Limb (tissue), 2 donors: Measurements from ENCODE around the gene ADAM23.

ENCODE experiments used
- DNase-seq, 2 donors: peaks; one replicate each; pipeline ENCODE4 v3.0.0-alpha.2; 2016; ENCODE audit errors: extremely low spot score in 2 of 2

ADAM23 gene

DNA sequence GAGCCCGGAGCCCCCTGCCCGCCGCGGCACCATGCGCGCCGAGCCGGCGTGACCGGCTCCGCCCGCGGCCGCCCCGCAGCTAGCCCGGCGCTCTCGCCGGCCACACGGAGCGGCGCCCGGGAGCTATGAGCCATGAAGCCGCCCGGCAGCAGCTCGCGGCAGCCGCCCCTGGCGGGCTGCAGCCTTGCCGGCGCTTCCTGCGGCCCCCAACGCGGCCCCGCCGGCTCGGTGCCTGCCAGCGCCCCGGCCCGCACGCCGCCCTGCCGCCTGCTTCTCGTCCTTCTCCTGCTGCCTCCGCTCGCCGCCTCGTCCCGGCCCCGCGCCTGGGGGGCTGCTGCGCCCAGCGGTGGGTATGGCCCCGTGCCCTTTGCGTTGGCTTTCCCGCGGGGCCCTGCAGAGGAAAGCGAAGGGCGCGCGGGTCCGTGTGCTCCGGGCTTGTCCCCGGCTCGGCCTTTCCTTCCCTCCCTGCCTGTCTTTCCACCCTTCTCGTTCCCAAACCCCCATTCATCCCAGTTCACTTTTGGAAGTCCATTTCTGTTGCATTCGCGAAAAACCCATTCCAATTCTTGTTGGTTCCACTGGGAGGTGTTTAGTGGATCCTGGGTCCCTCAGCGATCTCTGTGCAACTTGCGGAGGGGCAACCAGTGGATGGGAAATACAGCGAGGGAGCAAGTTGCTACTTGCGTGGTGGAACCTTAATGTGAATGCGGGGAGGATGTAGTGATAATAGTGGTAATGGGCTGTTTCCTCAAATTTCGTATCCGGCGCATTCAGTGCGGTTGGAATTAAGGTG is 599 bp downstream of the ADAM23 start:
- peak in 1 of 2 donors; percentile 25 for DNase-seq

DNA sequence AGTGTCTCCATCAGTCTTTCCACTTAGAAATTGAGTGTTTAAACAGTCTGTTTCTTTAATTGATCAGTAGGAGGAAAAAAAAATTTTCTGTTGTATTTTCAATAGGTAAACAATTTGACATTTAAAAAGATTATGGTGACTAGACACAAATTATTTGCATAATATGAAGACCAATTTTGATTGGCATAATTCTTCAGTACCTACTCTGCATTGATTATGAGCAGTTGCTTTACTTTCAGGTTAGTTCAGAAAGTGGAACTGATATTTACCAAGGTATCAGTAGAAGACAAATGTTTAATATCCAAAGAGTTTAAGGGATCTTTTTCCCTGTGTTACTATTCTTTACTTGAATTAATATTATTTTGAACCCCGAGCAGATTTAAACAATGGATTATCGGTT is 2.6 kb downstream of the ADAM23 start:
- no peak for DNase-seq

DNA sequence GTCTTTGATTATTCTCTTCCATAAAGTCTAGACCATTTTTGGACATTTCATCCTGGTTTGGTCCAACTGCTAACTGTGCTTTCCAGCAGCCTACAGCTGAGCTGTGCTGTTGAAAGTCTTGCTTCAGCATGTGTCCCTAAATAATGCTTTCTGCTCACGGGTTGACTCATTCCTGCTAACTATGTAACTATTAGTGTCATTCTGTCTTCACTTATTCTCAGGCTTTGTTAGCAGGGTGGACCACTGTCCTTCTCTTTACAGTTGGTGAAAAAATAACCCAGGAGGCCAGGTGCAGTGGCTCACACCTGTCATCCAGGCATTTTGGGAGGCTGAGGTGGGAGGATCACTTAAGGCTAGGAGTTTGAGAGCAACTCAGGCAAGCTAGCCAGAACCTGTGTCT is 8.9 kb downstream of the ADAM23 start:
- no peak for DNase-seq

GRCh38 chr2:206452750-206453149 is 9.4 kb downstream of the ADAM23 start:
- DNase-seq = no peak

DNA sequence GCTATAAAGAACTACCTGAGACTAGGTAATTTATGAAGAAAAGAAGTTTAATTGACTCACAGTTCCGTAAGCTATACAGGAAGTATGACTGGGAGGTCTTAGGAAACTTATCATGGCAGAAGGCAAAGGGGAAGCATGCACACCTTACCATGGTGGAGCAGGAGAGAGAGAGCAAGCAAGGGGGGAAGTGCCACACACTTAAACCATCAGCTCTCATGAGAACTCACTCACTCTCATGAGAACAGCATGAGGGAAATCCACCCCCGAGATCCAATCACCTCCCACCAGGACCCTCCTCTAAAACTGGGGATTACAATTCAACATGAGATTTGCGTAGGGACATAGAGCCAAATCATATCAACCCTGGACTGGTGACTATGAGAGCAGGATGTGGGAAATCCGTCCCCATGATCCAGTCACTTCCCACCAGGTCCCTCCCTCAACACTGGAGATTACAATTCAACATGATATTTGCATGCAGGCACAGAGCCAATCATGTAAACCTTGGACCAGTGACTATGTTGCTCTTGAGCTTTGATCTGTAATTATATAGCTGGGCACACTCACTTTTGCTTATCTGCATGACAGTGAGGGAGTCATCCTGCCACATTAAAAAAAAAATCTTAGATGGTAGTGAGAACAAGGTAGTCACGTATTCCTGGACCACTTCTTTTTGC is 12.9 kb downstream of the ADAM23 start:
- no peak for DNase-seq

DNA sequence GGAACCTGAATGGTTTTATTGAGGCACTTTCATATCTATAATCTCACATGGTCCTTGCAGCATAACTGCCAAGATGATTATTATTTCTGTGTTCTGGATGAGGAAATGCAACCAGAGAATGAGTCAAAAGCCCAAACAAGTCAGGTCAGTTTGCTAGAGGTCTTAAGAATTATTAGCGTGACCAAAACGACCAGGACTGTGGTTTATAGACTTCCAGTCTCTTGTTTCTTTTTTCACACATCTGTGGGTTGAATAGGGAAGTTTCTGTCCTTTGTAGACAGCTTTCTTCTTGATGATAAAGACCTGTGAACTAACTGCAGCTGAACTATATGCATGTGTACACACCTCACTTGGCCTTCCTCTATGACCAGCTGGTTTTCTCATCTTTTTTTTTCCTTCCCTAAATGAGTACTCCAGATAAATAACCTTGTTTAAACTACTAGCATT is 13.9 kb downstream of the ADAM23 start:
- no peak for DNase-seq

- no peak for DNase-seq
Observed at GRCh38 chr2:206462240-206462854, 19.0 kb downstream of the ADAM23 start.

GRCh38 chr2:206463685-206464084 is 20.4 kb downstream of the ADAM23 start:
- no peak for DNase-seq

GRCh38 chr2:206464597-206464996 is 21.3 kb downstream of the ADAM23 start:
- no peak for DNase-seq

DNA sequence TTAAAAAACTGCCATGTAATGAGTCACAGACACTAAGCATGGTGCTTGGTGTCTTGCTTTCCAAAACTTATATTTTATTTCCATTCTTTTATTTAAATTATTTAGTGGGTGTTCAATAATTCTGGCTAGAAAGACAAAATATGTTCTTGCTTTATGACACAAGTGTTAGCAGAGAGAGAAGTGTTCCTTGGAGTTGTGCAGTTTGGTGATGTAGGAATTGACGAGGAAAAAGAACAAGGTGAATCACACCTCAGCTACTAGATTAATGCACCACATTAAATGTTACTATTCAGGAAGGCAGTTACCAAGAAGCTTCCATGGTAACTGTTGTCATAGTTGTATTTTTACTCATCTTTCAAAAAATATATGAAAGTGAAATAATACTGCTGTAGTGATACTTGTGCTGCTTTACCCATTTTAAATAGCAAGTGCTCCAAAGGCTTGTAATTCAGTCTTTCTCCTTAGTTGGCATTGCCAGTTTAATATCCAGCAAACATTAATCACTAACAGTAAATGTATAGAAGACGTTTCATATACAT is 28.3 kb downstream of the ADAM23 start:
- no peak for DNase-seq

DNA sequence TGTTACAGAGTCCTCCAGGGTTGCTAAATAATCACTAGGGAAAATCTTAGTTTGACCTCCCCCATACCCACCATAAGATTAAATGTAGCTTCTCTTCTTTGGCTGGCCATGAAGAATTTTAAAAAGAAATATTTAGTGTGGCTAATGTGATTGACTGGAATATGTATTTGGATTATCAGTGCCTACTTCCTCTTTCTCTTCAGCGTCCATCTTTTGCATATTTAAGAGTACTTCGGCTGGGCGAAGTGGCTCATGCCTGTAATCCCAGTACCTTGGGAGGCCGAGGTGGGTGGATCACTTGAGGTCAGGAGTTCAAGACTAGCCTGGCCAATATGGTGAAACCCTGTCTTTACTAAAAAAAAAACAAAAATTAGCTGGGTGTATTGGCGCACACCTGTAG is 28.8 kb downstream of the ADAM23 start:
- no peak for DNase-seq

- no peak for DNase-seq
Observed at GRCh38 chr2:206474099-206474498, 30.8 kb downstream of the ADAM23 start.

DNA sequence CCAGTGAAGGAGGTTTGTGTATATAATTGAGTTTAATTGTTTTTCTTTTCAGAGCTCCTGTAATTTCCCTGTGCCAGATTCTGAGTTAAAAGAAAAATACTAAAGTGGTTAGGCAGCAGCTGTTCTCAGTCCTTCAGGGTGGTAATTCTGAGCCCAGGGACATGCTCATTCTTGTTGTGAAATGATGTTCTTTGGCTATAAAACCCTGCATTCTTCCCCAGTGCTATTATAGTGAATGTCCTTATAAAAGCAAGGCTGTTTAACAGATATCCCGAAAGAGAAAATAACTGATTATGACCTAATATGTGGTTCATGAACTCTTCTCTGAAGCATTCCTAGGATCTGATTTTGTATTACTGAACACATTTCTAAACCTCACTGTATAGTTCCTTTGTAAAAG is 34.0 kb downstream of the ADAM23 start:
- no peak for DNase-seq

DNA sequence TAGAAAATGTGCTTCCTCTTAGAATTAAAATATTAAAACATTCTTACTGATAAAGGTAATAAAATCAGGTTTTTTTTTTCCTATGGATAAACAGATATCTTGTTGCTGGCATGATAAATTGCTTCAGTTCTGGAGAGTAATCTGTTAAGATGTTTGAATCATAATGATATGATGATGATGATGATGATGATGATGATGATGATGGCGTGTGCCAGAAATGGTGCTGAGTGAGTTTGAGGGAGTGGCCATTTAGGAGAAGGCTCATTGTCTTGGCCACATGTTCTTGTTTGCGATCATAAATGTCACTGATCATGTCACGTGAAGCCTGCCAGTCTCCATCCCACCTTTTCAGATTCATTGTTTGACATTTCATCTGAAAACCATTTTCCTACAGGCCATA is 35.0 kb downstream of the ADAM23 start:
- DNase-seq = no peak

GRCh38 chr2:206480161-206480560 is 36.8 kb downstream of the ADAM23 start:
- DNase-seq = no peak

- DNase-seq = no peak
Observed at GRCh38 chr2:206480620-206481019, 37.3 kb downstream of the ADAM23 start.

DNA sequence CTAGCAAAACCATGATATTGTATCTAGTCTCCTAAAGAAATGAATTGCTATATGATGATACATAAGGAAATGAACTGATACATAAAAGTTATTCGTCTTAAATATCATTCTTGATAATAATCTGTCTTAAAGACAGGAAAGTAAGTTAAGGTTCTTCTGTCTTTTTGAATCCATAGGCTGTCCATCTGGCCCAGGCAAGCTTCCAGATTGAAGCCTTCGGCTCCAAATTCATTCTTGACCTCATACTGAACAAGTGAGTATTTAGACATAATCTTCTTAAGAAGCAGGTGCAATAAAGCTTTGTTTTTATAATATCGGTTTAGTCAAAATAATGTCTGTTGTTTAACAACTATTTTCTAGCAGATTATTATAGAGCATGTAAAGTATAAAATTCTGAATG is 37.7 kb downstream of the ADAM23 start:
- DNase-seq = no peak

DNA sequence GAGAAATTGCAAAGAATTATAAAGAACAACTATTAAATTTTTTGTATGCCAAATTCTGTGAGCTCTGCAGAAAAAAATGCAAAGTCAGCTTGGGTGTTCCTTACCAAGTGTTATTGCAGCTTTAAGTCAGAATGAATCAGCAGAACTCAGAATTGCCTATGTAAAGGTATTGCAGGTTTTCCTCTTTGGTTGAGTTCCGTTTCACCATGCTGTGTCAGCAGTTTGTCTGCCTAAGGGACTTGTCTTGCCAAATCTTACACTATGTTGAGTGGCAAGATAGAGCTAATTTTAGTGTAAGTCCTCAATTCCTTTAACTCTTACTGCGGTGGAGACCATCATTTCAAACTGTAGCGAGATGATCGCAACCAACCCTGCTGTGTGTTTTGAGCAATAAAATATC is 38.8 kb downstream of the ADAM23 start:
- no peak for DNase-seq

DNA sequence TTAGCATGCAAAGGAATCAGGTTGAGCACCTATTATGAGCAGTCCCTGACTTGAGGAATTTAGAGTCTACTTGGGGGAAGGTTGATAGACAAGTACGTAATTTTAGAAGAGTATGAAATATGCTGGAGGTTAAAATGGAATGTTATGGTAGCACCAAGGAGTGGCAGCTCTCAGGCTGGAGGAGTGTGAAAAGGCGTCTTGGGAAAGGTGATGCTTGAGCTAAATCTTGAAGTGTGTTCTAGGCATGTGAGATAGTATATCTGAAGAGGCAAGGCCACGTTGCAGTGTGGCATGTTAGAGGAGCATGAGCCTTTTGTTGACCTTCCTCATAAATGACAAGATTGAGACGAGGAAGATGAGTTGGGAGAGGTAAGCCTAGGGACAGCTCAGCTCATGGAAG is 39.3 kb downstream of the ADAM23 start:
- DNase-seq = no peak

DNA sequence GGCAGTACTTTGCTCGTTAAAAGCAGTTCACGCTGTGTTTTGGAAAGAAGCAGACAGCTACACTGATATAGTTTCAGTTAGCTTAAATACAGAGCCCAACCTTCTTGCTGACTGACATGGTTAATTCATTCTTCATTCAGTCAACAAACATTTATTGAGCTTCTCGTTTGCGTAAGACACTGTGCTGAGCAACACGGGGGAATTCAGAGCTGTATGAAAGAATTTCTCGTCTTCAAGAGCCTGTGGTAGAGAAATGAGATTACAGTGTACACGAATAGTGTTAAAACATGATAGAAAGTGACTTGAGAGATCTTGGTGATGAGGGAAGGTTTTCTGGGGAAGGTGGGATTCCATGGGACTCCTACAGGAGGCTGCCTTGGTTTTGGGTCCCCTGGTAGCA is 44.7 kb downstream of the ADAM23 start:
- no peak for DNase-seq

DNA sequence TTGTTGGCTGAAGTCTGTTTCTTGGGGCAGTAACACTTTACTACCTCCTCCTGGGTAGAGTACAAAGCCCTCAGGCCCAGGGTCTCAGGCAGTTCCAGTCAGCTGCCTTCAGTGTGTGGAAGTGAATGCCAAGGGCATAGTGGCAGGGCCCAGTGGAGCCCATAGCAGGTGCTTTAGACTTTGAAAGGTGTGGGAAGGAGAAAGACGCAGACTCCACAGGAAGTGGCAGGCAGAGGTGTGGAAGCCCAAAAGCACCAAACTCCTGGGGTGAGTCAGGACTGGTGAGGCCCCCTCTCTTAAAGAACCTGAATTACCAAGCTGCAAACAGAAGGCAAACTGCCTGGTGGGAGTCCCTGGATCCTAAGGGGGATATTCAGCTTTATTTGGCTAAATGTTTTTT is 45.3 kb downstream of the ADAM23 start:
- DNase-seq = no peak

- DNase-seq = no peak
Observed at GRCh38 chr2:206494061-206494460, 50.7 kb downstream of the ADAM23 start.
